HG03469 (cell line): ENCODE results near the gene ZMYND11.

Experiments used
- ATAC-seq: cut with Tn5 transposase; IDR thresholded peaks from one replicate; pipeline ENCODE4 v1.9.1; 2021; ENCODE audit warnings: mild to moderate bottlenecking, moderate library complexity, moderate number of reproducible peaks; ENCODE audit not compliant: unreplicated experiment

ZMYND11 gene

GRCh38 chr10:190216-190615 lies 55.0 kb downstream of the ZMYND11 start:
- ATAC-seq, result no peak

DNA sequence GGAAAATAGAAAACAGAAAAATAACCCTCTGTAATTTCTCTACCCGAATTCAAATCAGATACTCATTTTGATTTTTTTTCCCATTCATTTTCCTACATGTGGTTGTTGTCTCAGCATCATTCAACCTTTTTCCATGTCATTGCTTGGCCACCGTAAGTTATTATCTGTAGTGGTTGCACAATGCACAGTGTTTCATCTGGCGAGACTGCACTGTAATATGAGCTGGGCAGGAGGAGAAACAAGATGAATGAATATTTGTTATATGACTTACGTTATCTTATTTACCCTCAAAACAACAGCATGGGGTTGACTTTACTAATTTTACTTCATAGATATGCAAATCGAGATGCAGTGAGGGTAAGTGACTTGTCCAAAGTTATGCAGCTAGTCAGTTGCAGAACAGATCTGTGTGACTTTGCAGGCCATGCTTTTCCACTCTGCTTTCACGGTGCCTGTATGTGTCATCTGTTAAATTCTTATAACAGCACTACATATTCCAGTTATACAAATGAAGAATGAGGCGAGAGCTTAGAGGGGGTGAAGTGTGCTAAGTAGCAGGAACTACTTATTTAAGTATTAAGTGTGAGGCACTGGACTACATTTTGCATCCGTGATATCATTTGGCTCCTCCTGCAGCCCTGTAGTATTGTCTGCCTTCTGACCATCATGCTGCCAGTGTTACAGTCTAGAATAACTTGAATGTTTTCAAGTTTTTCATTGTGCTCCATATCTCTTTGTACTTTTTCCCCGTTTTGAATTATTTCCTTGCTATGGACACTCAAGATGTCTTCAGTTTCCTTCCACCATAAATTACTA lies 56.7 kb downstream of the ZMYND11 start:
- ATAC-seq, result no peak

GRCh38 chr10:194281-194680 lies 59.0 kb downstream of the ZMYND11 start:
- no peak for ATAC-seq

GRCh38 chr10:200405-200804 lies 65.2 kb downstream of the ZMYND11 start:
- no peak for ATAC-seq

- ATAC-seq, result no peak
Observed at GRCh38 chr10:201328-201771, 66.1 kb downstream of the ZMYND11 start.

DNA sequence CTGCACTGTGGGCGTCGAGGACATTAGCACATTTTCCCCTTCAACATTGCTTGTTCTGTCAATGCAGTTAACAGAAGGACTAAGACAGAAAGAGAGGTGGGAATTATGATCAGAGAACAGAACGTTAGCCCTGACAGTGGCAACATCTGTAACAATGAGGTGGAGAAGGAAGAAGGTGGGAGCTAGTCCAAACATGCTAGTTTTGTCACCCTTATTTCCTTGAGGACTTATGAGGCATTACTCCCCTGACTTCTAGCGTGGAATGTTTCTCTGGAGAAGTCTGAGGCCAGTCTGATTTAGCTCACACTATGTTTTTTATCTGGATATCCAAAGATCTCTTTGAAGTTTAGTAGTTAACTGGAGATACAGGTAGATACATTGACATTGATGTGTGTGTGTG lies 73.4 kb downstream of the ZMYND11 start:
- ATAC-seq, result no peak

DNA sequence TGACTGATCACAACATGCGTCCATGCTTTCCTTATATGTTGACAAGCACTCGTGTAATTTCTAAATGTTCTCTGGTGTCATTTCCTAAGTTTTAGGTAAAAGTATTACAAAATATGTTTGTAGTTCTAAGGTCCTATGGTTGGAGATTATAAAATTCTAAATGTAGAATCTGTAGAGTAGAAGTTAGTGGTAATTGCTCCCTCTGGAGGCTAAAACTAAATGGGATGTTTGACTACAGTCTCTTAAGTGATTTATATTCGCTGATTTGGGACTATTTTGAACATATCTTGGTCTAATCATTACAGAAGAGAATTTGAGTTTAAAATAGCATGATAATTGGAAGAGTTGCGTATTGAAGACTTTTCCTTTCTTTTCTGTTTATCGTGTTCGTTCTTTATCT lies 74.1 kb downstream of the ZMYND11 start:
- no peak for ATAC-seq

GRCh38 chr10:210297-210696 lies 75.0 kb downstream of the ZMYND11 start:
- ATAC-seq, result no peak

- ATAC-seq, result no peak
Observed at GRCh38 chr10:215444-215843, 80.2 kb downstream of the ZMYND11 start.

DNA sequence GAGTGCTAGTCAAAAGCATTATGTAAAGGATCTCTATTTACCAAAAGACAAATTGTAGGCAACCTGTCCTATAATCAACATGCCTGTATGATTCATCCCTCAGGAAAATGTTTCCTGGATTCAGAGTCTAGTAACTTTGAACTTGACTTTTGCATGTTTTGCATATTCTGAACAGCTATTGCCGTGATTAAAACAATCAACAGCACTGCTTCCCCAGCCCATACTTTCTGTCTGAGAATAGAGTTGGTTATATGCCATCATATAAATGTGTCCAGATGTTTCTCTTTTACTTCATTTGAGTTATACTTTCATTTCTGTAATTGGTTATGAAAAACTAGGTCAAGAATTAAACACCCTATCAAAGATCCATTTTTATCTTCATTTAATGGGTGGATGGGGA lies 83.5 kb downstream of the ZMYND11 start:
- no peak for ATAC-seq

DNA sequence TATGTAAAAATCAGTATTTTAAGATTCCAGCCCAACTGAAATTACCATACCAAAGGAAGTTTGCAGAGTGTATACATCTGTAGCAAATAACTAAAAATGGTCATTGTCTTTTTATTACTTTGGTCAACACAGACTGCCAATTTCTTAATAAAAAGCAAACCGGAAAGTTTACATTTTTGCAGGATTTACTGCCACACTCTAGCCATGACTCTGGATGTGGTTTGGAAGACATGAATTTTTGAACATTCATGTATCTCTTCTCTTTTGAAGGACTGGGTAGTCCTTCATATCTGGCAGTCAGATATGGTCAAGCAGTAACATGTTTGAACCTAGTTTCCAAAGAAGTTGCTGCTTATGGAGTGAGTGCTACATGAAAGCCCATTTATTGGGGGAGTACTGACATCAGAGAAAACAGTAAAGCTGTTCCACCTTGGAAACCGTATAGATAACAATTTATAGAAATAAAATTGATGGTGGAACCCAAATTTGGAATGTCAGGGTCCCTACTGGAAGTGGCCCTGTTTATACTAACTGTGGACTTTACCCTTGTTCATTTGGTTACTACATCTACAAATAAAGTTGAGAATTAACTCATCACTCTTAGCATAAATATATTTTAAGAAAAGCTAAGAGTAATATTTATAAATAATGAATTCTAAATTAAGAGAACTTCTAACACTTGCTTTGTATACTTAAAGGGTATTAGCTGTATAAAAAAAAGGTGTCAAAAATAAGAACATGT lies 84.6 kb downstream of the ZMYND11 start:
- no peak for ATAC-seq

DNA sequence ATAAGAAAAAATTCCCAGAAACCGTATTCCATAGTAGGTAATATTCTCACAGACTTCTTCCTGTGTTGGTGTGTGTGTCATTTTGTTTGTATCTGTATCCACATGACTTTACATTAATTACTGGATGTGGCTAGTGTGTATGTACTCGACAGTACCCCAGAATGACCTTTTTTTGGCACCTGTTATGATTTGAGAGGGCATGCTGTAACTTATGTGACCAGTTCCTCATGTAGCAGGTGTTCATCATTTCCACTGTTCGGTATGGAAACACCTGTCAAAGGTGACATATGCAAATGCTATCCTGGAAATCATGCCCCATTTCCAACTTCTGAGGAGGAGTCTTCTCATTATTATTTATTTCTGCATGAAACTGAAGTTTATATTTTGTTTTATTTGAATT lies 89.3 kb downstream of the ZMYND11 start:
- ATAC-seq, result no peak

- no peak for ATAC-seq
Observed at GRCh38 chr10:226018-226417, 90.8 kb downstream of the ZMYND11 start.

GRCh38 chr10:227014-227413 lies 91.8 kb downstream of the ZMYND11 start:
- no peak for ATAC-seq

GRCh38 chr10:228366-228765 lies 93.1 kb downstream of the ZMYND11 start:
- no peak for ATAC-seq

DNA sequence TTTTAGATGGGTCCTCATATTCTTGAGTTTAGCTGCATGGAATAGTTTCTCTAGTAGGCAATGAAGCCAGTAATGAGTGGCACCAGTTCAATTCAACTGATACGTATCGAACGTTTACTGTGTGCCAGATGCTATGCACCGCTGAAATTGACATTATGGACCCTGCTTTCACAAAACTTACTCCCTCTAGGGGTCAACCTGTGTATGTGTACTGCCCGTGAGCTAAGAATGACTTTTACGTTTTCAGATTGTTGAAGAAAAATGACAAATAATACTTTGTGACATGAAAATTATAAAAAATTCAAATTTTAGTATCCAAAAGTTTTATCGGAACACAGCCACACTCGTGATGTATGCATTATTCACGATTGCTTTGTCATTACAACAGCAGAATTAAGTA lies 95.5 kb downstream of the ZMYND11 start:
- ATAC-seq, result no peak

GRCh38 chr10:232061-232460 lies 96.8 kb downstream of the ZMYND11 start:
- ATAC-seq, result no peak

DNA sequence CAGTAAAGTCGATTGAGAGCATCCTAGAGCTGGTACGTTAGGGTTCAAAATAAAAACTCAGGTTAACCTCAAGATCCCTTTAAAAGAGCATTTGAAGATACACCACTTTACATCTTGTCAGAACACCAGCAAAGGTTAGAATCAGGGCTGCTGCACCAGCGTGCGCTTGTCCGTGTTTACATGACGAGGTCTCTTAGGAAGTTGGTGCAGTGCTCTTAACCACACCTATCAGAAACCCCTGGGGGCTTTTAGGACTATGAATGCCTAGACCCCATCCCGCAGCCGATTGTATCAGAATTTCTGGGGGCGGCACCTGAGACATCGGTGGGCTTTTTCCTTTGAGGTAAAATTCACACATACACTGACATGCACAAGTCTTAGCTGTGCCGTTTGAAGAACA lies 97.6 kb downstream of the ZMYND11 start:
- no peak for ATAC-seq

GRCh38 chr10:234708-235406 lies 99.6 kb downstream of the ZMYND11 start:
- ATAC-seq, result no peak

GRCh38 chr10:235915-236314 lies 100.7 kb downstream of the ZMYND11 start:
- ATAC-seq, result no peak

DNA sequence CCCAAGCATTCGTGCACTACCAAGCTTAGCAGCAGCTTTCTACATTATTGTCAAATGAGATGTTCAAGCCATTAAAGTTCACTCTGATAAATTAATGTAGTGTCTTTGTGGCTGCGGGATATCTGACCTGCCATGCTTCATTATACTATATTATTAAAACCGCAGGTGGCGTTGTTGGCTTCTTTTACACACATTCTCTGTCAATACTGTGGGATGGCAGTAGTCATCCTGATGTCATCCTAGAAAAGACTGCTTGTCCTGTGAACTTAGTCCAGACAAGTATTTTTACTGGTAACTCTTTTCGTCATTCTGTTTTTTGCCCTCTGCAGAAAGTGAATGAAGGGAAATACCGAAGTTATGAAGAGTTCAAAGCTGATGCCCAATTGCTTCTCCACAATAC lies 103.9 kb downstream of the ZMYND11 start:
- no peak for ATAC-seq

GRCh38 chr10:241451-241850 lies 106.2 kb downstream of the ZMYND11 start:
- ATAC-seq, result no peak
